ENCODE data around the gene EEF2KMT.

DNA sequence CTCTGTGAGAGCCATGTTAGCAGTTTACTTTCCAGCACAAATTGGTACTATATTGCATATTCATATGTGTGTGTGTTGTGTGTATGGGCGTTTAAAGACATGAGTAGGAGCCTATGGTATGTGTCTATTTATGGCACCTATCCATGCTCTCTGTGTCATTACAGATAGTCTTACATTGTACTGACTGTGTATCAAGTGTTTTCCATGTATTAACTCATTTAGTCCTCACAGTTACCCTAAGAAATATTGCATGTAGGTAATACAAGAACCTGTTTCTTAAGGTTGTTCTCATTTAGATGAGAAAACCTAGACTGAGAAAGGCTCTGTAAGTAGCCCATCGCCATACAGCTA lies 24.3 kb downstream of the EEF2KMT start:
- TF ChIP-seq, protein P1, sequence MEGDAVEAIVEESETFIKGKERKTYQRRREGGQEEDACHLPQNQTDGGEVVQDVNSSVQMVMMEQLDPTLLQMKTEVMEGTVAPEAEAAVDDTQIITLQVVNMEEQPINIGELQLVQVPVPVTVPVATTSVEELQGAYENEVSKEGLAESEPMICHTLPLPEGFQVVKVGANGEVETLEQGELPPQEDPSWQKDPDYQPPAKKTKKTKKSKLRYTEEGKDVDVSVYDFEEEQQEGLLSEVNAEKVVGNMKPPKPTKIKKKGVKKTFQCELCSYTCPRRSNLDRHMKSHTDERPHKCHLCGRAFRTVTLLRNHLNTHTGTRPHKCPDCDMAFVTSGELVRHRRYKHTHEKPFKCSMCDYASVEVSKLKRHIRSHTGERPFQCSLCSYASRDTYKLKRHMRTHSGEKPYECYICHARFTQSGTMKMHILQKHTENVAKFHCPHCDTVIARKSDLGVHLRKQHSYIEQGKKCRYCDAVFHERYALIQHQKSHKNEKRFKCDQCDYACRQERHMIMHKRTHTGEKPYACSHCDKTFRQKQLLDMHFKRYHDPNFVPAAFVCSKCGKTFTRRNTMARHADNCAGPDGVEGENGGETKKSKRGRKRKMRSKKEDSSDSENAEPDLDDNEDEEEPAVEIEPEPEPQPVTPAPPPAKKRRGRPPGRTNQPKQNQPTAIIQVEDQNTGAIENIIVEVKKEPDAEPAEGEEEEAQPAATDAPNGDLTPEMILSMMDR (IDR thresholded peaks at IDR 0.05; ENCODE audit: borderline replicate concordance, extremely low read depth, low read length, poor library complexity, severe bottlenecking), result no peak
- TF ChIP-seq EZH2 (IDR thresholded peaks at IDR 0.05; ENCODE audit: borderline replicate concordance, low read depth, low read length, severe bottlenecking), result no peak
